HPDE6-E6E7 (cell line): ENCODE measurements around the gene FBXW10.
"Not testable (repeated sequence)": the region's sequence is repeated elsewhere in the genome, so short reads cannot be mapped to it uniquely, and the experiment has no call there.

Experiments used
- DNase-seq: peaks from one replicate; pipeline ENCODE4 v3.0.0; 2011; ENCODE audit warnings: missing footprints; ENCODE audit errors: extremely low spot score

FBXW10 gene

GRCh38 chr17:18743699-18744421, at the start of gene FBXW10:
TSS of gene FBXW10 (plus strand) at chr17:18744054. CDS start at chr17:18744245, 191 bp downstream.
- DNase-seq = not testable (repeated sequence)

- DNase-seq = not testable (repeated sequence)
Observed at GRCh38 chr17:18695143-18695542, 48.7 kb upstream of the FBXW10 start.

- DNase-seq = not testable (repeated sequence)
Observed at GRCh38 chr17:18698473-18699103, 45.3 kb upstream of the FBXW10 start.

- DNase-seq = not testable (repeated sequence)
Observed at GRCh38 chr17:18705955-18706354, 37.9 kb upstream of the FBXW10 start.

GRCh38 chr17:18708215-18708614, 35.6 kb upstream of the FBXW10 start:
- DNase-seq = not testable (repeated sequence)

- DNase-seq = not testable (repeated sequence)
Observed at GRCh38 chr17:18712354-18712999, 31.4 kb upstream of the FBXW10 start.

GRCh38 chr17:18718643-18719427, 25.0 kb upstream of the FBXW10 start:
- DNase-seq = peak; percentile 20

- DNase-seq = not testable (repeated sequence)
Observed at GRCh38 chr17:18719428-18720110, 24.3 kb upstream of the FBXW10 start.

- not testable (repeated sequence) for DNase-seq
Observed at GRCh38 chr17:18721775-18722547, 21.9 kb upstream of the FBXW10 start.

GRCh38 chr17:18722612-18723011, 21.2 kb upstream of the FBXW10 start:
- DNase-seq = not testable (repeated sequence)

- DNase-seq = not testable (repeated sequence)
Observed at GRCh38 chr17:18723509-18723908, 20.3 kb upstream of the FBXW10 start.

- DNase-seq = not testable (repeated sequence)
Observed at GRCh38 chr17:18732438-18732837, 11.4 kb upstream of the FBXW10 start.

- DNase-seq = not testable (repeated sequence)
Observed at GRCh38 chr17:18733350-18733749, 10.5 kb upstream of the FBXW10 start.

- not testable (repeated sequence) for DNase-seq
Observed at GRCh38 chr17:18739616-18740391, 4.0 kb upstream of the FBXW10 start.

- DNase-seq = not testable (repeated sequence)
Observed at GRCh38 chr17:18741228-18741627, 2.6 kb upstream of the FBXW10 start.

GRCh38 chr17:18744726-18745125, 872 bp downstream of the FBXW10 start:
- DNase-seq = not testable (repeated sequence)

GRCh38 chr17:18746551-18746950, 2.7 kb downstream of the FBXW10 start:
- not testable (repeated sequence) for DNase-seq

GRCh38 chr17:18747501-18747900, 3.6 kb downstream of the FBXW10 start:
- DNase-seq = not testable (repeated sequence)

GRCh38 chr17:18750242-18750641, 6.4 kb downstream of the FBXW10 start:
- not testable (repeated sequence) for DNase-seq
